Measurements from ENCODE around the gene OR10R2. TPM values are rescaled to one million over a fixed set of nuclear protein-coding genes. Genes with fewer than 3 reads are reported as not detected.

The OR10R2 gene
- total RNA-seq, 1 experiment from 2014 or later, result not detected

DNA sequence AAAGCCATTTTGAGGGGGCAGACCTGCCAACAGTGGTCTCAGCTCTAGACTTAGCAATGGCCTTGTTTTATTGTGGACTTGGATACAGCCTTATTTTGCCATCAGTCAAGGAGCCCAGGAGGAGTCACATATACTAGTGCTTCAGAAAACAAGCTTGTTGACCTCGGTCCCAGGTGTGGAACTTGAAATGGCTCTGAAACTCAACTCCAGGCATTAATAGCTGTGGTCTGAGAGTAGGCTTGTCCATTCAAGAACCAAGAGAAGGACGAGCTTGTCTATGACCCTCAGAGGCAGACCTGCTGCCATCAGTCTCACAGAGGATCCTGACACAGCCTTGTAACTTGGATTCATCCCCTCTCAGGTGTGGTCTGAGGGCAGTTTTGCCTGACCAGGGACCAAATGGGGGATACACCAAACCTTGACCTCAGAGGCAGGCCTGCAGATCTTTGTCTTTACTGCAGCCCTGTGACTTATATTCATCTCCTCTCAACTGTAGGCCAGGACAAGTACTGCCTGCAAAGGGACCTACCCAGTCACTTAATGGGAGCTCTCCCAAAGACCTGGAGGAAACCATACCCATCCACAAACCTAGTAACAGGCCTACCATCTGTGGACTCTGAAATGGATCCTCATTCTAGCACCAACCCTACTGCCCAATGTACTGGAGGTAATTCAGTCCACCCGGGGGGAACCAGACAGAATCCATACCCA is 49.1 kb downstream of the OR10R2 start:
- in situ Hi-C loops (cut with HindIII; ENCODE audit: low sequenced_read_pairs), result no loop called here
- DNase-seq (ENCODE audit: low spot score), result no peak

DNA sequence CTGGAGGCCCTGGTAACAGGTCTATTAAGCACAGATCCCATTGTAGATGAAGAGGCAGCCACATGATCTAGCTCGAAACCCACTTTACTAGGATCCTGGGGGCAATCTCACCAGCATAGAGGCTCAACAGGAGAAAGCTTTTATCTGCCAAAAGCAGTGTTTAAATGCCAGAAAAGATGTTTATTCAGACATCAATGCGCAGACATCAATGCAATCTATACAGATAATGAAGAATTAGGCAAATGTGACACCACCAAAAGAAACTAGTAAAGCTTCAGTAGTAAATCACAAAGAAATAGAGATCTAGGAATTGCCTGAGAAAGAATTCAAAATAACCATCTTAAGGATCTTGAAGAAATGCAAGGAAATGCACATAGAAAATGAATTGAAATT is 49.6 kb downstream of the OR10R2 start:
- DNase-seq (ENCODE audit: low spot score), result no peak
- in situ Hi-C loops (cut with HindIII; ENCODE audit: low sequenced_read_pairs), result no loop called here

DNA sequence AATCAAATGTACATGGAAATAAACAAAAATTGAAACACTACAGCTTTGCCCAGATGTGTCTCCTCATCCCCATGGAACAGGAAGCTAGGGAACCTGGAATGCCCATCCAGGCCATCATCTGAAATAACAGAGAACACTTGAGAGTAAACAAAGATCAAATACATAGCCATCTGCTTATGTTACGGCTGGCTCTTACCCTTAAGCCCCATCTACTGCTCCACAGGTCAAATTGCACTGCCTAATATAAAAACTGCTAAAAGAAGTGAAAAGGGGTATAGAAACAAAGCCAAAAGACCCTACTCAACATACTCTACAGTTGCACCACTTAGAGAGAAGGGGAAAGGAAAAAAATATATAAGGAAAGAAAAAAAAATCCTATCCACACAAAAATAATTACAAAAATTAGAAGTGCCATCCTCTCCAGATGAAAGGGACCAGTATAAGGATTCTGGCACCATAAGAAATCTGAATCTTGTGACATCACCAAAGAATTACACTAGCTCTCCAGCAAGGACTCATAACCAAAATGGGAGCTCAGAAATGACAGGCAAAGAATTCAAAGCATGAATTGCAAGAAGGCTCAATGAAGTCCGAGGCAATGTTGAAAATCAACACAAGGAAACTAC is 55.3 kb downstream of the OR10R2 start:
- in situ Hi-C loops (cut with HindIII; ENCODE audit: low sequenced_read_pairs), result no loop called here
- no peak for DNase-seq (ENCODE audit: low spot score)

Other genes with a start within 250 kb of the OR10R2 start
- not detected in 2 replicates for gene CD1A, start 217.8 kb upstream of the OR10R2 start, total RNA-seq (2014; rRNA removed; shearing (Covaris generic))
- not detected in 2 replicates for gene CD1C, start 182.3 kb upstream of the OR10R2 start, total RNA-seq (2014; rRNA removed; shearing (Covaris generic))
- not detected in 2 replicates for gene CD1B, start 140.7 kb upstream of the OR10R2 start, total RNA-seq (2014; rRNA removed; shearing (Covaris generic))
- gene CD1E, start 118.3 kb upstream of the OR10R2 start, total RNA-seq (2014; rRNA removed; shearing (Covaris generic)), result not detected in 2 replicates
- not detected in 2 replicates for gene OR10T2, start 72.8 kb upstream of the OR10R2 start, total RNA-seq (2014; rRNA removed; shearing (Covaris generic))
- not detected in 2 replicates for gene OR10K2, start 46.0 kb upstream of the OR10R2 start, total RNA-seq (2014; rRNA removed; shearing (Covaris generic))
- not detected in 2 replicates for gene OR10K1, start 10.4 kb upstream of the OR10R2 start, total RNA-seq (2014; rRNA removed; shearing (Covaris generic))
- not detected in 2 replicates for gene OR6Y1, start 82.2 kb downstream of the OR10R2 start, total RNA-seq (2014; rRNA removed; shearing (Covaris generic))
- gene OR6P1, start 98.4 kb downstream of the OR10R2 start, total RNA-seq (2014; rRNA removed; shearing (Covaris generic)), result not detected in 2 replicates
- not detected in 2 replicates for gene OR10X1, start 107.7 kb downstream of the OR10R2 start, total RNA-seq (2014; rRNA removed; shearing (Covaris generic))
- gene OR10Z1, start 133.0 kb downstream of the OR10R2 start, total RNA-seq (2014; rRNA removed; shearing (Covaris generic)), result not detected in 2 replicates
- gene SPTA1, start 214.5 kb downstream of the OR10R2 start, total RNA-seq (2014; rRNA removed; shearing (Covaris generic)), result not detected in 2 replicates
- gene OR6K2, start 228.4 kb downstream of the OR10R2 start, total RNA-seq (2014; rRNA removed; shearing (Covaris generic)), result not detected in 2 replicates
- not detected in 2 replicates for gene OR6K3, start 248.5 kb downstream of the OR10R2 start, total RNA-seq (2014; rRNA removed; shearing (Covaris generic))

All from G401 (cell line).